ENCODE data around the gene NPAS3.

DNA sequence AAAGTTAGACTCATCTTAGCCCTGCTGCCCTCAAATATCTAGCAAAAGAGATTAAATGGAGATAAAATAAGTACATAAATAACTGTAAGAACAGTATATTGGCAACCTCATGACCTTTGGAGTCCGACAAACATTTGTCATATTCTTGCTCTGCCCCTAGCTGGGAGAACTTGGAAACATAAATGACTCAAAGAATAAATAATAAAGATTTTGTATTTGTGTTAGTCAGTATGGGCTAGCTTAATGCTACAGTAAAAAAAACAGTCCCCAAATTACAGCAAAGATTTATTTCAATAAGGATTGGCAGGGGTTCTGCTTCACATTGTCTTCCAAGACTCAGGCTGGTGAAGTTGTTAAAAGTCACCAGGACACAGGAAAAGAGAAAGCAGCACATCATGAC is 791.5 kb downstream of the NPAS3 start:
- TF ChIP-seq POLR2A (IDR thresholded peaks at IDR 0.05), result no peak
- TF ChIP-seq, protein P1, sequence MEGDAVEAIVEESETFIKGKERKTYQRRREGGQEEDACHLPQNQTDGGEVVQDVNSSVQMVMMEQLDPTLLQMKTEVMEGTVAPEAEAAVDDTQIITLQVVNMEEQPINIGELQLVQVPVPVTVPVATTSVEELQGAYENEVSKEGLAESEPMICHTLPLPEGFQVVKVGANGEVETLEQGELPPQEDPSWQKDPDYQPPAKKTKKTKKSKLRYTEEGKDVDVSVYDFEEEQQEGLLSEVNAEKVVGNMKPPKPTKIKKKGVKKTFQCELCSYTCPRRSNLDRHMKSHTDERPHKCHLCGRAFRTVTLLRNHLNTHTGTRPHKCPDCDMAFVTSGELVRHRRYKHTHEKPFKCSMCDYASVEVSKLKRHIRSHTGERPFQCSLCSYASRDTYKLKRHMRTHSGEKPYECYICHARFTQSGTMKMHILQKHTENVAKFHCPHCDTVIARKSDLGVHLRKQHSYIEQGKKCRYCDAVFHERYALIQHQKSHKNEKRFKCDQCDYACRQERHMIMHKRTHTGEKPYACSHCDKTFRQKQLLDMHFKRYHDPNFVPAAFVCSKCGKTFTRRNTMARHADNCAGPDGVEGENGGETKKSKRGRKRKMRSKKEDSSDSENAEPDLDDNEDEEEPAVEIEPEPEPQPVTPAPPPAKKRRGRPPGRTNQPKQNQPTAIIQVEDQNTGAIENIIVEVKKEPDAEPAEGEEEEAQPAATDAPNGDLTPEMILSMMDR (IDR thresholded peaks at IDR 0.05), result no peak
